Stimulated activated CD4-positive, alpha-beta T cell treated with anti-CD3 and anti-CD28 coated beads, Interleukin-4, amount 100 ng/mL, for 1 hour (primary cell): ENCODE data around the gene TXNRD1.
"Not testable (repeated sequence)": the region's sequence is repeated elsewhere in the genome, so short reads cannot be mapped to it uniquely, and the experiment has no call there.

ENCODE experiments used
- DNase-seq: peaks from one replicate; pipeline ENCODE4 v3.0.0-alpha.2; 2020

TXNRD1 gene

GRCh38 chr12:104306943-104307654 is 91.5 kb downstream of the TXNRD1 start:
- DNase-seq: no peak

GRCh38 chr12:104307655-104308000 is 92.0 kb downstream of the TXNRD1 start:
- DNase-seq: no peak

GRCh38 chr12:104309446-104309993 is 93.9 kb downstream of the TXNRD1 start:
- no peak for DNase-seq

GRCh38 chr12:104310751-104311633 is 95.4 kb downstream of the TXNRD1 start:
- no peak for DNase-seq

GRCh38 chr12:104312202-104312601 is 96.6 kb downstream of the TXNRD1 start:
- no peak for DNase-seq

GRCh38 chr12:104312654-104313053 is 97.1 kb downstream of the TXNRD1 start:
- DNase-seq: no peak

- DNase-seq: no peak
Measured at GRCh38 chr12:104313568-104314241, 98.1 kb downstream of the TXNRD1 start.

GRCh38 chr12:104314242-104314614 is 98.6 kb downstream of the TXNRD1 start:
- no peak for DNase-seq

GRCh38 chr12:104315326-104316224 is 100.0 kb downstream of the TXNRD1 start:
- no peak for DNase-seq

- no peak for DNase-seq
Measured at GRCh38 chr12:104316936-104317335, 101.4 kb downstream of the TXNRD1 start.

- no peak for DNase-seq
Measured at GRCh38 chr12:104317538-104318210, 102.1 kb downstream of the TXNRD1 start.

- no peak for DNase-seq
Measured at GRCh38 chr12:104319028-104319427, 103.4 kb downstream of the TXNRD1 start.

- no peak for DNase-seq
Measured at GRCh38 chr12:104319918-104320626, 104.5 kb downstream of the TXNRD1 start.

- no peak for DNase-seq
Measured at GRCh38 chr12:104320627-104321024, 105.0 kb downstream of the TXNRD1 start.

- no peak for DNase-seq
Measured at GRCh38 chr12:104321949-104322348, 106.4 kb downstream of the TXNRD1 start.

GRCh38 chr12:104322533-104322932 is 107.0 kb downstream of the TXNRD1 start:
- DNase-seq: not testable (repeated sequence)

GRCh38 chr12:104323899-104324298 is 108.3 kb downstream of the TXNRD1 start:
- no peak for DNase-seq

GRCh38 chr12:104328278-104328677 is 112.7 kb downstream of the TXNRD1 start:
- DNase-seq: not testable (repeated sequence)

- no peak for DNase-seq
Measured at GRCh38 chr12:104328790-104329189, 113.2 kb downstream of the TXNRD1 start.

GRCh38 chr12:104329707-104330532 is 114.3 kb downstream of the TXNRD1 start:
- DNase-seq: no peak
